ENCODE data around the gene CFAP92.

Gene CFAP92

GRCh38 chr3:128993461-128994172, at the start of gene CFAP92:
Gene CFAP92, minus strand, starts transcription at chr3:128994076. Its CDS starts 772 bp downstream, at chr3:128993304.
- DNase-seq: peak; percentile 92

GRCh38 chr3:129040579-129041300, 46.9 kb upstream of the CFAP92 start:
- no peak for DNase-seq

GRCh38 chr3:129040039-129040336, 46.1 kb upstream of the CFAP92 start:
- no peak for DNase-seq

GRCh38 chr3:129039271-129040038, 45.6 kb upstream of the CFAP92 start:
- DNase-seq: peak; percentile 71

GRCh38 chr3:129038121-129038855, 44.4 kb upstream of the CFAP92 start:
- DNase-seq: no peak

GRCh38 chr3:129037093-129037419, 43.2 kb upstream of the CFAP92 start:
- no peak for DNase-seq

GRCh38 chr3:129036222-129037092, 42.6 kb upstream of the CFAP92 start:
- no peak for DNase-seq

GRCh38 chr3:129035360-129036221, 41.7 kb upstream of the CFAP92 start:
- peak; percentile 62 for DNase-seq

GRCh38 chr3:129034642-129035041, 40.8 kb upstream of the CFAP92 start:
- DNase-seq: peak; percentile 36

GRCh38 chr3:129033633-129034321, 39.9 kb upstream of the CFAP92 start:
- DNase-seq: no peak

GRCh38 chr3:129033151-129033550, 39.3 kb upstream of the CFAP92 start:
- DNase-seq: no peak

- no peak for DNase-seq
Measured at GRCh38 chr3:129032716-129033115, 38.8 kb upstream of the CFAP92 start.

GRCh38 chr3:129031476-129032215, 37.8 kb upstream of the CFAP92 start:
- DNase-seq: no peak

GRCh38 chr3:129030611-129031010, 36.7 kb upstream of the CFAP92 start:
- DNase-seq: no peak

- DNase-seq: no peak
Measured at GRCh38 chr3:129028866-129029265, 35.0 kb upstream of the CFAP92 start.

GRCh38 chr3:129027544-129027880, 33.6 kb upstream of the CFAP92 start:
- DNase-seq: no peak

GRCh38 chr3:129026728-129027543, 33.1 kb upstream of the CFAP92 start:
- DNase-seq: peak; percentile 98

- DNase-seq: no peak
Measured at GRCh38 chr3:129025691-129026435, 32.0 kb upstream of the CFAP92 start.

Measured in hematopoietic multipotent progenitor cell treated with erythropoietin and hydrocortisone succinate and interleukin-3 and kit ligand, for 4 days (in vitro differentiated cells).